Measurements from ENCODE around the gene MACROD2. TPM values are rescaled to one million over a fixed set of nuclear protein-coding genes. Genes with fewer than 3 reads are reported as not detected.

Gene MACROD2
- total and polyA plus RNA-seq, 2 experiments from 2014 or later, result 2.8 to 4.3 TPM

GRCh38 chr20:16051968-16052367 is 2056.7 kb downstream of the MACROD2 start:
- Mint-ChIP-seq H3K27me3 (ENCODE audit: insufficient read depth, low read depth, poor library complexity) (no peaks in the 10 kb centered on the region), H3K36me3 (ENCODE audit: low read depth) (no peaks in the 10 kb centered on the region), H3K27ac (no peak overlapping the region), H3K4me3 (no peak overlapping the region), H3K9me3 (no peaks in the 10 kb centered on the region), H3K4me1 (peaks cover 10% of the 10 kb centered on the region; the same call in 2 of the 3 replicates)
- Histone ChIP-seq H3K4me1 (ENCODE audit: insufficient read depth) (peaks cover 4% of the 10 kb centered on the region; the same call in 1 of the 2 replicates), H3F3A (replicated peaks; ENCODE audit: low read depth) (no peaks in the 10 kb centered on the region), H3K27me3 (ENCODE audit: insufficient read depth) (no peaks in the 10 kb centered on the region), H3K9me2 (ENCODE audit: insufficient read depth) (peaks cover 3% of the 10 kb centered on the region), H3K79me2 (replicated peaks; ENCODE audit: insufficient read depth) (no peaks in the 10 kb centered on the region), H3K4me2 (no peak overlapping the region), H3K36me3 (ENCODE audit: insufficient read depth) (no peaks in the 10 kb centered on the region), H3K27ac (ENCODE audit: low read depth) (no peak overlapping the region), H4K20me1 (replicated peaks; ENCODE audit: insufficient read depth) (no peaks in the 10 kb centered on the region), H3K4me3 (no peak overlapping the region), H2AFZ (no peak overlapping the region)
- no peak for ATAC-seq
- TF ChIP-seq EZH2phosphoT487 (IDR thresholded peaks at IDR 0.05; ENCODE audit: unreplicated experiment) (no peak), CREB1 (CRISPR knock-in tag; IDR thresholded peaks at IDR 0.05; ENCODE audit: low read depth) (no peak), POLR2AphosphoS5 (IDR thresholded peaks at IDR 0.05; ENCODE audit: low read depth) (no peak), NANOG (IDR thresholded peaks at IDR 0.05; ENCODE audit: borderline replicate concordance) (no peak), ZNF114 (CRISPR knock-in tag; IDR thresholded peaks at IDR 0.05) (no peak), STAT1 (IDR thresholded peaks at IDR 0.05; ENCODE audit: unreplicated experiment) (no peak), JUNB (IDR thresholded peaks at IDR 0.05; ENCODE audit: unreplicated experiment) (no peak), EZH2 (IDR thresholded peaks at IDR 0.05; ENCODE audit: low read depth, unreplicated experiment) (no peak), ZNF331 (CRISPR knock-in tag; IDR thresholded peaks at IDR 0.05; ENCODE audit: low read depth) (no peak), CTCF (conservative IDR thresholded peaks at IDR 0.05; ENCODE audit: low read depth in 2 of 2) (no peak)
- TF ChIP-seq, protein P1, sequence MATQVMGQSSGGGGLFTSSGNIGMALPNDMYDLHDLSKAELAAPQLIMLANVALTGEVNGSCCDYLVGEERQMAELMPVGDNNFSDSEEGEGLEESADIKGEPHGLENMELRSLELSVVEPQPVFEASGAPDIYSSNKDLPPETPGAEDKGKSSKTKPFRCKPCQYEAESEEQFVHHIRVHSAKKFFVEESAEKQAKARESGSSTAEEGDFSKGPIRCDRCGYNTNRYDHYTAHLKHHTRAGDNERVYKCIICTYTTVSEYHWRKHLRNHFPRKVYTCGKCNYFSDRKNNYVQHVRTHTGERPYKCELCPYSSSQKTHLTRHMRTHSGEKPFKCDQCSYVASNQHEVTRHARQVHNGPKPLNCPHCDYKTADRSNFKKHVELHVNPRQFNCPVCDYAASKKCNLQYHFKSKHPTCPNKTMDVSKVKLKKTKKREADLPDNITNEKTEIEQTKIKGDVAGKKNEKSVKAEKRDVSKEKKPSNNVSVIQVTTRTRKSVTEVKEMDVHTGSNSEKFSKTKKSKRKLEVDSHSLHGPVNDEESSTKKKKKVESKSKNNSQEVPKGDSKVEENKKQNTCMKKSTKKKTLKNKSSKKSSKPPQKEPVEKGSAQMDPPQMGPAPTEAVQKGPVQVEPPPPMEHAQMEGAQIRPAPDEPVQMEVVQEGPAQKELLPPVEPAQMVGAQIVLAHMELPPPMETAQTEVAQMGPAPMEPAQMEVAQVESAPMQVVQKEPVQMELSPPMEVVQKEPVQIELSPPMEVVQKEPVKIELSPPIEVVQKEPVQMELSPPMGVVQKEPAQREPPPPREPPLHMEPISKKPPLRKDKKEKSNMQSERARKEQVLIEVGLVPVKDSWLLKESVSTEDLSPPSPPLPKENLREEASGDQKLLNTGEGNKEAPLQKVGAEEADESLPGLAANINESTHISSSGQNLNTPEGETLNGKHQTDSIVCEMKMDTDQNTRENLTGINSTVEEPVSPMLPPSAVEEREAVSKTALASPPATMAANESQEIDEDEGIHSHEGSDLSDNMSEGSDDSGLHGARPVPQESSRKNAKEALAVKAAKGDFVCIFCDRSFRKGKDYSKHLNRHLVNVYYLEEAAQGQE (IDR thresholded peaks at IDR 0.05; ENCODE audit: unreplicated experiment), result no peak
- TF ChIP-seq, protein P2, sequence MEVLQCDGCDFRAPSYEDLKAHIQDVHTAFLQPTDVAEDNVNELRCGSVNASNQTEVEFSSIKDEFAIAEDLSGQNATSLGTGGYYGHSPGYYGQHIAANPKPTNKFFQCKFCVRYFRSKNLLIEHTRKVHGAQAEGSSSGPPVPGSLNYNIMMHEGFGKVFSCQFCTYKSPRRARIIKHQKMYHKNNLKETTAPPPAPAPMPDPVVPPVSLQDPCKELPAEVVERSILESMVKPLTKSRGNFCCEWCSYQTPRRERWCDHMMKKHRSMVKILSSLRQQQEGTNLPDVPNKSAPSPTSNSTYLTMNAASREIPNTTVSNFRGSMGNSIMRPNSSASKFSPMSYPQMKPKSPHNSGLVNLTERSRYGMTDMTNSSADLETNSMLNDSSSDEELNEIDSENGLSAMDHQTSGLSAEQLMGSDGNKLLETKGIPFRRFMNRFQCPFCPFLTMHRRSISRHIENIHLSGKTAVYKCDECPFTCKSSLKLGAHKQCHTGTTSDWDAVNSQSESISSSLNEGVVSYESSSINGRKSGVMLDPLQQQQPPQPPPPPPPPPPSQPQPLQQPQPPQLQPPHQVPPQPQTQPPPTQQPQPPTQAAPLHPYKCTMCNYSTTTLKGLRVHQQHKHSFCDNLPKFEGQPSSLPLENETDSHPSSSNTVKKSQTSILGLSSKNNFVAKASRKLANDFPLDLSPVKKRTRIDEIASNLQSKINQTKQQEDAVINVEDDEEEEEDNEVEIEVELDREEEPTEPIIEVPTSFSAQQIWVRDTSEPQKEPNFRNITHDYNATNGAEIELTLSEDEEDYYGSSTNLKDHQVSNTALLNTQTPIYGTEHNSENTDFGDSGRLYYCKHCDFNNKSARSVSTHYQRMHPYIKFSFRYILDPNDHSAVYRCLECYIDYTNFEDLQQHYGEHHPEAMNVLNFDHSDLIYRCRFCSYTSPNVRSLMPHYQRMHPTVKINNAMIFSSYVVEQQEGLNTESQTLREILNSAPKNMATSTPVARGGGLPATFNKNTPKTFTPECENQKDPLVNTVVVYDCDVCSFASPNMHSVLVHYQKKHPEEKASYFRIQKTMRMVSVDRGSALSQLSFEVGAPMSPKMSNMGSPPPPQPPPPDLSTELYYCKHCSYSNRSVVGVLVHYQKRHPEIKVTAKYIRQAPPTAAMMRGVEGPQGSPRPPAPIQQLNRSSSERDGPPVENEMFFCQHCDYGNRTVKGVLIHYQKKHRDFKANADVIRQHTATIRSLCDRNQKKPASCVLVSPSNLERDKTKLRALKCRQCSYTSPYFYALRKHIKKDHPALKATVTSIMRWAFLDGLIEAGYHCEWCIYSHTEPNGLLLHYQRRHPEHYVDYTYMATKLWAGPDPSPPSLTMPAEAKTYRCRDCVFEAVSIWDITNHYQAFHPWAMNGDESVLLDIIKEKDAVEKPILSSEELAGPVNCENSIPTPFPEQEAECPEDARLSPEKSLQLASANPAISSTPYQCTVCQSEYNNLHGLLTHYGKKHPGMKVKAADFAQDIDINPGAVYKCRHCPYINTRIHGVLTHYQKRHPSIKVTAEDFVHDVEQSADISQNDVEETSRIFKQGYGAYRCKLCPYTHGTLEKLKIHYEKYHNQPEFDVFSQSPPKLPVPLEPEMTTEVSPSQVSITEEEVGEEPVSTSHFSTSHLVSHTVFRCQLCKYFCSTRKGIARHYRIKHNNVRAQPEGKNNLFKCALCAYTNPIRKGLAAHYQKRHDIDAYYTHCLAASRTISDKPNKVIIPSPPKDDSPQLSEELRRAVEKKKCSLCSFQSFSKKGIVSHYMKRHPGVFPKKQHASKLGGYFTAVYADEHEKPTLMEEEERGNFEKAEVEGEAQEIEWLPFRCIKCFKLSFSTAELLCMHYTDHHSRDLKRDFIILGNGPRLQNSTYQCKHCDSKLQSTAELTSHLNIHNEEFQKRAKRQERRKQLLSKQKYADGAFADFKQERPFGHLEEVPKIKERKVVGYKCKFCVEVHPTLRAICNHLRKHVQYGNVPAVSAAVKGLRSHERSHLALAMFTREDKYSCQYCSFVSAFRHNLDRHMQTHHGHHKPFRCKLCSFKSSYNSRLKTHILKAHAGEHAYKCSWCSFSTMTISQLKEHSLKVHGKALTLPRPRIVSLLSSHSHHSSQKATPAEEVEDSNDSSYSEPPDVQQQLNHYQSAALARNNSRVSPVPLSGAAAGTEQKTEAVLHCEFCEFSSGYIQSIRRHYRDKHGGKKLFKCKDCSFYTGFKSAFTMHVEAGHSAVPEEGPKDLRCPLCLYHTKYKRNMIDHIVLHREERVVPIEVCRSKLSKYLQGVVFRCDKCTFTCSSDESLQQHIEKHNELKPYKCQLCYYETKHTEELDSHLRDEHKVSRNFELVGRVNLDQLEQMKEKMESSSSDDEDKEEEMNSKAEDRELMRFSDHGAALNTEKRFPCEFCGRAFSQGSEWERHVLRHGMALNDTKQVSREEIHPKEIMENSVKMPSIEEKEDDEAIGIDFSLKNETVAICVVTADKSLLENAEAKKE (CRISPR knock-in tag; IDR thresholded peaks at IDR 0.05), result no peak
- TF ChIP-seq, protein P3, sequence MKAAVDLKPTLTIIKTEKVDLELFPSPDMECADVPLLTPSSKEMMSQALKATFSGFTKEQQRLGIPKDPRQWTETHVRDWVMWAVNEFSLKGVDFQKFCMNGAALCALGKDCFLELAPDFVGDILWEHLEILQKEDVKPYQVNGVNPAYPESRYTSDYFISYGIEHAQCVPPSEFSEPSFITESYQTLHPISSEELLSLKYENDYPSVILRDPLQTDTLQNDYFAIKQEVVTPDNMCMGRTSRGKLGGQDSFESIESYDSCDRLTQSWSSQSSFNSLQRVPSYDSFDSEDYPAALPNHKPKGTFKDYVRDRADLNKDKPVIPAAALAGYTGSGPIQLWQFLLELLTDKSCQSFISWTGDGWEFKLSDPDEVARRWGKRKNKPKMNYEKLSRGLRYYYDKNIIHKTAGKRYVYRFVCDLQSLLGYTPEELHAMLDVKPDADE (IDR thresholded peaks at IDR 0.05), result no peak
- no peak for DNase-seq (ENCODE audit: low spot score)

Measured in GM23338 (cell line).